Urinary bladder (tissue), 4 donors: ENCODE measurements around the gene GLI2. TPM values are rescaled to one million over a fixed set of nuclear protein-coding genes. Genes with fewer than 3 reads are reported as not detected.

ENCODE experiments used
- DNase-seq: peaks from one replicate; pipeline ENCODE4 v3.0.0-alpha.2; 2015; ENCODE audit errors: extremely low spot score
- H3K27ac ChIP-seq: one replicate; pipeline ENCODE4 v1.5.1; 2013; ENCODE audit warnings: low read depth, mild to moderate bottlenecking, moderate library complexity
- H3K36me3 ChIP-seq: one replicate; pipeline ENCODE4 v1.6.1; 2013; ENCODE audit warnings: mild to moderate bottlenecking, moderate library complexity; ENCODE audit not compliant: insufficient read depth
- H3K4me1 ChIP-seq: one replicate; pipeline ENCODE4 v1.6.1; 2013; ENCODE audit warnings: mild to moderate bottlenecking, moderate library complexity; ENCODE audit not compliant: insufficient read depth
- H3K4me3 ChIP-seq: one replicate; pipeline ENCODE4 v1.5.1; 2013; ENCODE audit warnings: low read depth, low read length
- WGBS: extraction: QIAGEN DNeasy Blood & Tissue Kit; methylation state at CpG from one replicate; pipeline ENCODE4 v1.1.7; 2013; 5-methylcytosine and 5-hydroxymethylcytosine counted together
- polyA plus RNA-seq: library from polyadenylated mRNA; stranded (reverse); fragments of 200-250 nt; gene quantifications from one replicate; pipeline ENCODE4 v1.2.3, GENCODE V29; 2013
- total RNA-seq: library from RNA; depleted of rRNA; stranded (reverse); fragments of >200 nt; gene quantifications from one replicate; pipeline ENCODE4 v1.2.3, GENCODE V29; 2014
- donor health status: healthy with polysubstance abuse.
- donor health status: healthy.

The GLI2 gene
- total and polyA plus RNA-seq, 2 donors: 5.9 to 11.3 TPM

GRCh38 chr2:120779781-120780283 lies 44.2 kb downstream of the GLI2 start:
- 54% methylated on average over 13 of the region's 13 CpGs for WGBS
- DNase-seq: no peak
- Histone ChIP-seq H3K4me3 (no peak overlapping the region), H3K27ac (no peak overlapping the region), H3K36me3 (no peaks in the 10 kb centered on the region), H3K4me1 (no peaks in the 10 kb centered on the region)

- no peak overlapping the region for H3K4me3 ChIP-seq
- H3K36me3 ChIP-seq: no peaks in the 10 kb centered on the region
- no peak overlapping the region for H3K27ac ChIP-seq
- 66% methylated on average over 7 of the region's 7 CpGs for WGBS
- no peak for DNase-seq
- no peaks in the 10 kb centered on the region for H3K4me1 ChIP-seq
Observed at GRCh38 chr2:120780402-120780801, 44.7 kb downstream of the GLI2 start.

- Histone ChIP-seq H3K4me3 (no peak overlapping the region), H3K4me1 (no peaks in the 10 kb centered on the region), H3K36me3 (no peaks in the 10 kb centered on the region), H3K27ac (no peak overlapping the region)
- no peak for DNase-seq
- 25% methylated on average over 9 of the region's 9 CpGs for WGBS
Observed at GRCh38 chr2:120783371-120783791, 47.7 kb downstream of the GLI2 start.

GRCh38 chr2:120783969-120784372 lies 48.3 kb downstream of the GLI2 start:
- no peak overlapping the region for H3K4me3 ChIP-seq
- no peaks in the 10 kb centered on the region for H3K36me3 ChIP-seq
- no peaks in the 10 kb centered on the region for H3K4me1 ChIP-seq
- whole genome bisulfite sequencing: 77% methylated on average over 7 of the region's 7 CpGs
- H3K27ac ChIP-seq: no peak overlapping the region
- no peak for DNase-seq
